ENCODE measurements around the gene ANKS1B.

Gene ANKS1B

DNA sequence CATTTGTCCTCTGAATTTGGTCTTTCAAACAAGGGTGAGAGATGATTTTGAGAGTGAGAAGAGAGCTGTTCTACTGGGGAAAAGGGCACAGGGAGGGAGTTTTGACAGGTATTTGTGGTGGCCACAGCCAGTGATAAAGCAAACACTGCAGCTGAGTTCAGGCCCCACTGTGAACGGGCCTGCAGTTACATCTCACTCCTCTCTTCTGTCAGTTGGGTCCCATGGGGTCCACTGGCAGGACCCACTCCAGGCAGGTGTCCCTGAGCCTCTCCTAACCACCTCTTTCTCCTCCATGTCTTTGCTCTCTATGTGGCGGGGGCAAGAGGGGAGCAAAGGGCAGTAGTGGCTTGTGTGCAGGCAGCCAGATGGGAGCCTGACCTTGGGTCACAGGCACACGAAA is 1044.8 kb downstream of the ANKS1B start:
- DNase-seq (ENCODE audit: low read depth): no peak

DNA sequence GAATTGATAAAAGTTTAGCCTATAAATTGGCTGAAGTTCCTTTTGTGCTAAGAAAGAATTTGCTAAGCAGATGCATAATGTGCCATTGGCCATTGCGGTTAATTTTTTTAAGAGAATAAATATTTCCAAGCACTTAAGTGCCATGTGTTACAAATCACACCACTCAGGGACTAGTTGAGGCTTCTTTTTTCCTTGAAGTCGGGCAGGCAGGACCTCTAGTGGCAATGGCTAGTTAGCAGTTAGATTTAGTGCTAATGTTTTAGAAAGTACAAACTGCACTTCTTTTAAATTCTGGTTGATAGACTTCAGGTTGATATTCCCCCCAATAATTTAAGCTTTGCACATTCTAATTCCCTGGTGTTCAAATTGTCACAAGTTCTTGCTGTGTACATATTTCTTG is 1045.4 kb downstream of the ANKS1B start:
- no peak for DNase-seq (ENCODE audit: low read depth)

DNA sequence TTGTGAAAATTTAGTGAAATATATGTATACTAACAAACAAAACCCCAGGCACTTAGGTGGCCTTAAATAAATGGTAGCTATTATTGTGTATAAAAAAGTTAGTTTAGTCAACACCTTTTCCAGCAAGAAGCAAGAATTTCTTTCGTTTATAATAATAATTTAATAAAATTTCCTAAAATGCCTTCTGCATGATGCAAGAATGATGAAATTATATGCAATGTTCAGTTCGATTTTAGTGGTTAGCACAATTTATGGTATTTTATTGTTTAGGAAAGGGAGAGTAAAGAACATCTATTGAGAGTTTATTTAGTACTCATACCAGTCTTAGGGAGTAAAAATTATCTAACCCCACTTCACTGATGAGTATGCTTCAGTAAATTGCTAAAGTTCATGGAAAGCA is 1048.9 kb downstream of the ANKS1B start:
- no peak for DNase-seq (ENCODE audit: low read depth)

DNA sequence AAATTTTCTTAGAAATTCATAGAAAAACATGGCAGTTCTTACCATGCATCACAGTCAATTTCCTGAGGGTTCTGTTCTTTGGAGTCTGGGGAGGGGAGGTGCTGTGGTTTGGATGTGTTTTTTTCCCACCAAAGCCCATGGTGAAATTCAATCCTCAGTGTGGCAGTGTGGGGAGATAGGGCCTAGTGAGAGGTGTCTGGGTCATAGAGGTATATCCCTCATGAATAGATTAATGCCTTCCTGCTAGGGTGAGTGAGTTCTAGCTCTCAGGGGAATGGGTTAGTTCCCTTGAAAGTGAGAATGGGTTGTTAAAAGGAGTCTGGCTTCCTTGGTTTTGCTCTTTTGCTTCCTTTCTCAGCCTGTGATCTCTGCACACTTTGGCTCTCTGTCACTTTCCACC is 1061.9 kb downstream of the ANKS1B start:
- DNase-seq (ENCODE audit: low read depth): no peak

DNA sequence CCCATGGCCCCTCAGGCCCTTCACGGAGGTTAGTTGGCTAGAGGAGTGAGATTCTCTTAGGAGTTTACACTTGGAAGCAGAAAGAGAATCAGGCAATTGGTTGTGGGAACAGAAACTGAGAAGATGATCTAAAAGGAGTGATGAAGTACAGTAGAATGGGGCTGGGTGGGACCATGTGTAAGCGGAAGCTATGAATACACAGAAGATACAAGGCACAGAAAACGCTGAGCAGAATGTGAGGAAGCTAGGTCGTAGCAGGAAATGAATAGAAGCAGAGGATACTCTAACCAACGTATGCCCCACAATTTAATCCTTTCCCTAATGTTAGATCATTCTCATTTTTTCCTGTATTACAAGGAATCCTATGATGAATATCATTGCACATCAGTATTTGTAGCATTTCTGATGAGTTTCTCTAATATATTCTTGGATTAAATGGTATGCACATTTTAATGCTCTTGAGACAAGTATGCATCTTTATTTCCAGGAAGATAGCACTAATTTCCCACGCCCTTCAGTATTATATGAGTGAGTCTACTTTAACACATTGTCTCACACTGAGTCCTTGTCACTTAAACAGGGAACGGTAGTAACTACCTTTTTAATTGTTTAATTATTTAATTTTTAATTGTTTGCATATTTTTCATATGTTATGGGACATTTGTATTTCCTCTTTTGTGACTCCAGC is 1066.4 kb downstream of the ANKS1B start:
- no peak for DNase-seq (ENCODE audit: low read depth)

DNA sequence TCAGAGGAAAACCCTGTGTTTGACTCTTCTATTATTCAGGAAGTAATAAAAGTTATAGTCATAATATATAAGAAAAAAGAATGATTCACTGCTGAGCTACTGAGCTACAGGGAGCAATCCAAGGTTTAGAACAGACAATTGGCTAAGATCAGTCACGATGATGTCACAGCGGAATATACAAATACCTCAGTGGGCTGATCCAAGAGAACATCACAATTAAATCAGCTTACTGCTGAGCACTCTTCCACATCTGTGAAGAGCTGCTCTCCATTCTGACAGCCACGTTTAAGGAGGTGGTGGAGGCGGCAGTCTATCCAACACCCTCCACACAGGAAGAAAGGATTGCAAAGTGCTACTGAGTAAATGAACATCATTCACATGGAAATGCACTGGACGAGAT is 1068.6 kb downstream of the ANKS1B start:
- no peak for DNase-seq (ENCODE audit: low read depth)

DNA sequence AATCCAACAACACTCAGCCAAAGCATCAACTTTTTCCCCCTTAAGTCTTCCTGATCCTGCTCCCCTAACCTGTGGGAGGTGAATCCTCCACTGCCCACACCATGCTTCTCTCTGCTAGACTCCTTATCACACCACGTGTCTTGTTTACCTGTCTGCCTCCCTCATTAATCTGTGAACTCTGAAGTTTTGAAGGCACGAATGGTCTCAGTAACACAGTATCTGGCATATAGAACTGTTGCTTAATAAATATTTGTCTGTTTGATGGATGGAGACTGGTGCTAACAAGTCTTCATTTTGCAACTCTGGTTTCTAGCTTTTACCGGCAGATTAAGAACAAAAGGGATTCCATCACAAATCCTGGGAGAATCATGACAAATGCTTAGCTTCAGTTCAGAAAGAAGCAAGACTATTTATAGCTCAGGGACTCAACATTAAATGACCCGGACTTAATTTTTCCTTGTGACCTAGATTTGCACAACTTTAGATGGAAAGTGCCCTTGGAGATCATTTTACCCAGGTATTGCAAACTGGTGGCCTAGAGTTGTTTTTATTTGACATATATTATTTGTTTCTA is 1072.2 kb downstream of the ANKS1B start:
- DNase-seq (ENCODE audit: low read depth): no peak

DNA sequence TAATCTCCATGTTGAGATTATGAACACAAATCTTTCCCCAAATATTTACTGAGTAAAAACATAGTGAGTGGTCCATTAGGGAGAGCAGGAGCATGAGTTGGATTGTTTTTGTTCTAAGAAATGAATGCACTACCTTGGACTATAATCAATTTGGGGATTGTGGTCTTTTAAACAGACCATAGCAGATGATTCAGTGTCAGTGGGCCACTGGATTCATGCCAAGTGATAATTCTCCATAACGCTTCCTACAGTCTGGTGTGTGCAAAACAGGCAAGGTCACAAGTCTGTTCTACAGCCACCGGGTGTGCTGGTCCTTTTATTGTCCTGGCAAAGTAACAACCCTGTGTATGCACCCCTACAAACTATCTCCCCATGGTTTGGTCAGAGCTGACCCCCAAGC is 1073.3 kb downstream of the ANKS1B start:
- no peak for DNase-seq (ENCODE audit: low read depth)

DNA sequence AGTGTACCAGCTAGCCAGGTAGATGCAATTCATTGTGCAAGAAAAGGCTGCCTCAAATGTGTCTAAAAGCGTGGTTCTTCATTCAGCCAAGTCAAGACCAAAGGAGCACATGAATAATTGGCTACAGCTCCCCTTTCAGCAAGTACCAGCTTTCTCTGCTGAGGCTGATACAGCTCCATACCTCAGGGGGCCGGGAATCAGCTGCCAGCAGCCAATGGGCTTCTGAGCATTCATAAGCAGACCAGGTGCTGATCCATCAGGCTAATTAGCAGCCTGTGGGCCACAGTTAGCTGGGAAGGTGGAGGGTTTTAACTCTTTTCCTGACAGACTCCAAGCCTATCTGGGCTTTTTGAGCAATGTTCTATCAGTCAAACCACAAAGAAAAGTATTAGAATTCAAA is 1075.0 kb downstream of the ANKS1B start:
- DNase-seq (ENCODE audit: low read depth): no peak

DNA sequence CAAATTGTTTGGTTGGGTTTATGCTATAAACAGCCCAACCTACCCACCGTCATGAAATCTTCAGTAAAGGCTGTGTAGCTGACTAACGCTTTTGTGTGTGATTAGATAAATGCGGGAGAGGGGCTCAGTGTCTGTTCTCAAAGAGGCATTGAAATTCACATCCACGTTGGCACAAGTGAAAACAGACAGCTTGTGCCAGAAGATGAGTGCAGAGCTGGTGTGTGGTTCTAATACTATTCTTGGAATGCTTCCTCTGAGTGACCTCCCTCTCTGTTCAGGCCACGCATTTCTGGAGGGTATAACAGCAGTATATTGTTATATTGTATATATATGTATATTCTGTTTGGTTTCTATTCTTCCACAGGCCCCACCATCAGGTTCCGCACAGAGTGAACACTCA is 1075.9 kb downstream of the ANKS1B start:
- DNase-seq (ENCODE audit: low read depth): no peak

DNA sequence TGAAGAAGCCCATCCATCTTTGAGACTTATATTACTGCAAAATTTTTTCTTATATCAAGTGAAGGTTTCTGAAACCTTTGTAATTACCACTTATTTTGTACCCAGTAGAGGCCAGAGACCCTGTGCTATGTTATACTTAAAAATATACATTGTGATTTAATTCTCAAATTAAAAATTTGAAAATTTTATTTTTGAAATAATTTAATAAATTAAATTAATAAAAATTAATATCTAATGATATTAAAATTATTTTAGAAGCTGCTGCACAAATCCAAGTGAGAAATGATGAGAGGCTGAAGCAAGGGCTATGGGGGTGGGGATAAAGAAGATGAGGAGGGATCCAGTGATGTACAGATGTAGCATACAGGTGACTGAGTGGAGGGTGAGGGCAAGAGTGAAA is 1080.9 kb downstream of the ANKS1B start:
- no peak for DNase-seq (ENCODE audit: low read depth)

DNA sequence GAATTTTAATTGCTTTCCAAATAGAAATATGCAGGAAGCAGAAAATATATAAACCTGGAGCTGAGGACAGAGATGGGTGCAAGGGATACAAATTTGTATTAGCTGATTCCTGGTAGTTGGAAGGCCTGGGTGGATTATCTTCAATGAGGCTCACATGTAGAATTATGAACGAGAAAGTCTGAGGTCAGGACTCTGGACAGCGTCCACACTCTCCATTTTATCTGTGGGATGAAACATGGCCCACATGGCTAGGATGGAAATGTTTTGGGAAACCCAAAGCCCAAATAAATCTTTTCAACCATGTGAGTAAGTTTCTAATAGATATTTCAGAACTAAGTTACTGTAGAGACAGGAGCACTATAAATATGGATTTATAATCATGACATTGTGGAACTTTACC is 1083.5 kb downstream of the ANKS1B start:
- no peak for DNase-seq (ENCODE audit: low read depth)

DNA sequence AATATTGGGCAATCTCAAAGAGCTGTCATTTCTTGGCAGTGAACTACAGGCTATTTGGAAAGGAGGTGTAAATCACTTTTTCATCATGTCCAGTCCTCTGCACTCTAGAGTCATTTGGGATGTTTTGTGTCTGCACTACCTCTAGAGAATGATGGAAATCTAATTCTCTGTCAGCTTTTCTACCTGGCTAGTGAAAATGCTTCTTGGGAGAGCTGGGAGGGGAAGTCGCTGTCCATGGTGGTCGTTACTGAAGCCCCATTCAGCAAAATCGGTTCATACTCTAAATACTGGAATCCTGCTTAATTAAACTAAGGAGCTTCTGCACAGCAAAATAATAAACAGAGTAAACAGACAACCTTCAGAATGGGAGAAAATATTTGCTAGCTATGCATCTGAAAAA is 1087.8 kb downstream of the ANKS1B start:
- DNase-seq (ENCODE audit: low read depth): no peak

DNA sequence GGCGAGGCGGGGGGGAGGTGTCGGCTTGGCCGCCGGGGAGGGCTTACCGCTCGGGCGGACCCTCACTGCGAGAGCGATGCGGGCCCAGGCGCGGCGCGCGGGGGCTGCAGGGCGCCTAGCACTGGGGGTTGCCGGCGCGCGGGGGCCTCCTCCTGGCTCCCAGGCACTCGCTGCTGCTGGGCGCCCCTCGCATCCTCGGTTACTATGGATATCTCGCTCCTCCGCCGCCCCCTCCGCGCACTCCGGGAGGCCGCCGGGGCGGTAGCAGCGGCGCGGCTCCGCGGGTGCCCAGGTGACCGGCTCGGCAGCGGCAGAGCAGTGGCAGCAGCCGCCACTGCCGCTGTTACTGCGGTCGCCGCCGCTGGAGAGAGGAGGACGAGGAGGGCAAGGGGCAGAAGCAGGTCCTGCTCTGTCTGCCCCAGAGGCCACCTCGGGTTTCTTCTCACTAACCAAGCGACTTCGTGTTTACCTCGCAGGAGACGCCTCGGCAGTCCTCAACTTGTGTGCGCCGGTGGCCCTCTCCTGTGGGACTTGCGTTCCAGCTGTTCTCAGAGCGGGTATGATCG is 1089.6 kb downstream of the ANKS1B start:
- DNase-seq (ENCODE audit: low read depth): no peak

DNA sequence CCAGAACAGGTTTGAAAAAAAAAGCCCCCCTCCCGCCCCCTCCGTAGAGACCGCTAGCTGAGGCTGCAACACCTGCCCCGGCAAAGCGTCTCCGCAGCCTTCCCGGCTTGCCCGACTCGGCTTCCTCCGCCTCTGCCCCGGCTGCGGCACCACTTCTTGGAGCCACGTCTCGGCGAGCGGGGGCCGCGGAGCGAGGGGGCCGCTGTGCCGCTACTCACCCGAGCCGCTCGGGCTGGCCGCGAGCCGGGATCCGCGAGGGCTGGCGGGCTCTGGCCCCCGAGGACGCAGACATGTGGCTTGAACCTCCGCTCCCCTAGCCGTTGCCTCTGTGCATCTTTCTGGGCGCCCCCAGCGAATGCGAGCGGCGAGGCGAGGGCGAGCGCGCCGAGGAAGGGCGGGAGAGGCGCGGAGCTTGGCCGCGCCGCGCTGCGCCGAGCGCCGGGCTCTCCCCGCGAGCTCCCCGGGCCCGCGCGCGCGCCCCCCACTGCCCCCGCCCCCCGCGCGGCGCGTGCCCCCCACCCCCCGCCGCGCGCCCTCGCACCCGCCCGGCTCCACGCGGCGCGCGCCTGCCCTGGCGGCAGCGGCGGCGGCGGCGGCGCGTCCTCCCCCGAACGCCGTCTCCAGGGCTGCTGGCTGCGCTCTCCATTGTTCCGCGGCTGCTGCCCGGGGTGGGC is 1090.2 kb downstream of the ANKS1B start:
- no peak for DNase-seq (ENCODE audit: low read depth)

DNA sequence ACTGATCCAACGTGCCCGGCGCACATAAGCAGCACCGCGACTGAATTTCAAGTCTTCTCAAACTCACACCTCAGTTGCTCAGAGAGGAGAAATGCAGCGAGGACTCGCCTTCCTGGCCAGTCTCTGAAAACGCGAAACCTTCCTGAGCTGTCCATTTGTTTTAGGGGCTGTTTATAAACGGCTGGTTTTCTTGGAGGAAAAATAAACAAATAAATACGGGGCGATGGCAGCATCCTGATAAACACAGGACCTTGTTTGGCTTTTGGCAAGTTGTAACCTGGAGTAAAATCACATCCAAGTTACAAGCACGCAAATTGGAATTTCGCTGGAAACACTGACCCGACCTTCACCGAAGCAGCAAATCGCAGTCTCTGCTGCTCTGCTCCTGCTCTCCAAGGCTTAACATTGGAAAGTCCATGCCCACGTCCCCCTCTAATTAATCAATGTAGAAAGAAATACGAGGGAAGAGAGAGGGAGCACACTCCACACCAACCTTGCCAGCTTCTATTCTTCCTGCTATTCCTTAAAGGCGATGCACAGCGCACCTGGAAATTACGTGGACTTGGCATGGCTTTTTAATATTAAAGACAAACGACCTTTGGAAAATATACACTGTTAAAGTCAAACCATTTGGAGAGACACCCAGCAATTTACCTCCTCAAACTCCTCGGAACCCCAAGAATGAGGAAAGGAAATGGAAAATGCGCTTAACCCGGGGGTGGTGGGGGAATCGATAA is 1090.9 kb downstream of the ANKS1B start:
- DNase-seq (ENCODE audit: low read depth): no peak

DNA sequence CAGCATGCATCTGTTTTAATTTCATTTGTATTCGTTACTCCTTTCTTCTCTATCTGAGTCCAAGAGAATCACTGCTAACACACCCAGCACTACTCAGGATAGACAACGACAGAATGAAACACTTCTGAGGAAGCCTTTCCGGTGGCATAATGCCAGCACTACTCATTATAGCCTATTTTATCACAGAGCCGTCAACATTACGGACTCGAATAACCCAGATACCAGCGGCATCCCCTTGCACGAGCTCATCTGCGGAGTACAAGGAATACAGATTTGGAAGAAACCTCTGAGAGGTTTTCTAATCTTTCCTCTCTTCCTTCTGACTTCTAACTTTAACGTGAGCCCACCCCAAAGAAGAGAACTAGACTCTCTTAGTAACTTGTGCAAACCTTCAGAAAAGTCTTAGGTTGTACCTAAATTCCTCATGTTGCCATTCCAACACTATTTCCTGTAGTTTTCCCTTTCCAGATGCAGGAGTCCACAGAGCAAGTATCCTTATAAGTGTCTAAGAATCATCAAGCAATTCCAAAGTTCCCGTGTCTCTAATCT is 1091.5 kb downstream of the ANKS1B start:
- no peak for DNase-seq (ENCODE audit: low read depth)

DNA sequence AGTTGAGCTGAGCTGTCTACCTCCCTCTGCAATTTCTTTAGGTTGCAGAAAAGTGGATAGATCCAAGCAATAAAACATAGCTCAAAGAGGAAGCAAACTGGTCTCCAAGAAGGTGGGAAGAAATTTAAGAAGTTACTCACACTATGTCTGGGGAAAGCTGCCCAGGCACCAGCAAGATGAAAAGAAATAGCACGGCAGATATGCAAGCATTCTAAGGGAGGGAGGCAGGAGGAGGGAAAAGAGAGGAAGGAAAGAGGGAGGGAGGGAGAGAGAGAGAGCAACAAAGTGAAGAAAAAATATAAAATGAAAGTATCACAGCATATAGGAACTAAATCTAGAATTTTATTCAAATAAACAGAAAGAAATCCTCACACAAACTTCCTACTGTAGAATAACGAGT is 1099.0 kb downstream of the ANKS1B start:
- no peak for DNase-seq (ENCODE audit: low read depth)

DNA sequence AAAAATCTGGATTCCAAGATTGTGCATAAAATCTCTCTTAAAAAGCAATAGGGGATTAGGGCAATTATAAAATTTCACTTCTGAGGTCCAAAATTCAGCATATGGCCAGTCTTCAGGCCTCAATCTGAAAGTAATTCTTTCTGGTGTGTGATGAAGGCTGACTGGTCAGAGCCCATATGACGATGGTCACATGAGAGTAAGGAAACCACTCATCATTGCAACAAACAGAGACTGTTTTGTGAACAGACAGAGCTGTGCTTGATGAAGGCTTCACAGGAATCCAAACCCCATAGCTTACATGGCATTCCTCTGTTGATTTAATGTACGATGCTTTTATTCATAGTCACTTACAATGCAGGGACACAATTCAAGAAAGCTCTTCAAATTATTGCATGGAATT is 1101.5 kb downstream of the ANKS1B start:
- DNase-seq (ENCODE audit: low read depth): no peak

DNA sequence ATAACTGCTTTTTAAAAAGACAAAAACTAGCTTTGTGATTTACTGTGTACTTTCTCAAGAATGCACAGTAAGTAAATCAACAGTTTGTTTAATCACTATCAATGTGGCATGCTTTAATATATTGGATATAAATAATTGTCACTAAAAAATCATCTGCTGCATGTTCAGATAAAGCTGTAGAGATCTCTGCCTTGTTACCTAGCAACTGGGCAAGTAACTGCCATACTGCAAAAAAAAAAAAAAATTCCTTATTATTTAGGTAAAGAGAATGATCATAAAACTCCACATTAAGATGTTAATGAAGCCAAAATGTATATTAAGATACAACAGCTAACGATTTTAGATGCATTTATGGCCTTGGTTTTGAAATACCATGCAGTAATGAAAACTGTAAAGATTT is 1102.2 kb downstream of the ANKS1B start:
- DNase-seq (ENCODE audit: low read depth): no peak

DNA sequence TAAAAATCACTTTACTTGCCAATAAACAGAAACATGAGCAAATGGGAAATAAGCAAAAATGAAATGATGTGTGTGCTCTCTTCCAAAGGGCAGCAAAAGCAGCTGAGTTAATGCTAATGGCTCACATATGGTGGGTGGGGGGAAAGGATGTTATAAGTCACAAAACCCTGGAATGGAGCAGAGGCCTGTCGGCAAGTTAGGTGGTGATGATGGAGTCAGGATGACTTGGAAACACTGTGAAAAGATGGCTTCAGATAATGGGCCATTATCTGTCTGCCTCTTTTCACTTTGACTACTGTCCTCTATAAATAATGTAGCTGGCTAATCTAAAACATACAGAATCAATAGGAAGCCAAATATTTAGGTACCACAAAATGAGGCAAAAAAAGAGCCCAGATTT is 1111.0 kb downstream of the ANKS1B start:
- no peak for DNase-seq (ENCODE audit: low read depth)

DNA sequence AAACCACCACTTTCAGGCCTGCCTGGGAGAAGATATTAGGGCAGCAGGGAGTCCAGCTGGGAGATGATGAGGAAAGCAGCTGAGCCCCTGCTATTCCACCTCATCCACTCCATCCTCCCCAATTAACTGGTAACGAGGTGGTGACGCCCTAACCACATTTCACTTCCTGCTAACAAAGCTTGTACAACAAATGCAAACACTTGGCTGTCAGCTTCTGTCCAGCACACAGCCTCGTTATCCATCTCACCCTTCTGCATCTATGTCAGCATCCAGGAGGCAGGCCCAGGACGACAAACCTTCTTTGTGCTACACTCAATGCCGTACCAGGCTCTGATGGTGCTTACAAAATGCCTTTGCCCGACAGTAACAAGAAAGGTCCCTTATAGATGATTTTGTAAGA is 1114.2 kb downstream of the ANKS1B start:
- DNase-seq (ENCODE audit: low read depth): no peak
